Central memory CD8-positive, alpha-beta T cell (primary cell): ENCODE data around the gene AZIN2.

Experiments
- ATAC-seq: fragments of 150-1000 bp; cut with Tn5 transposase; replicated peaks from 2 replicates; pipeline ENCODE4 v1.10.0; 2022; ENCODE audit warnings: mild to moderate bottlenecking, moderate FRiP score, moderate number of reproducible peaks; ENCODE audit not compliant: poor library complexity, severe bottlenecking; ENCODE audit errors: extremely low read depth
- DNase-seq, 2 donors: peaks; one replicate each; pipeline ENCODE4 v3.0.0; 2021; ENCODE audit warnings: low spot score in 2 of 2
- H3K27ac Mint-ChIP-seq: one replicate; pipeline ENCODE4 v1.8.0; 2022; ENCODE audit warnings: low read depth, mild to moderate bottlenecking, moderate library complexity, mixed read lengths
- H3K27me3 Mint-ChIP-seq: one replicate; pipeline ENCODE4 v1.8.0; 2022; ENCODE audit warnings: mixed read lengths
- H3K36me3 Mint-ChIP-seq: one replicate; pipeline ENCODE4 v1.8.0; 2022; ENCODE audit warnings: mild to moderate bottlenecking, moderate library complexity, mixed read lengths; ENCODE audit not compliant: insufficient read depth
- H3K4me1 Mint-ChIP-seq: one replicate; pipeline ENCODE4 v1.8.0; 2022; ENCODE audit warnings: mixed read lengths
- H3K4me3 Mint-ChIP-seq: one replicate; pipeline ENCODE4 v1.8.0; 2022; ENCODE audit warnings: mild to moderate bottlenecking, moderate library complexity, mixed read lengths
- H3K9me3 Mint-ChIP-seq: one replicate; pipeline ENCODE4 v1.8.0; 2022; ENCODE audit warnings: mixed read lengths

Gene AZIN2

DNA sequence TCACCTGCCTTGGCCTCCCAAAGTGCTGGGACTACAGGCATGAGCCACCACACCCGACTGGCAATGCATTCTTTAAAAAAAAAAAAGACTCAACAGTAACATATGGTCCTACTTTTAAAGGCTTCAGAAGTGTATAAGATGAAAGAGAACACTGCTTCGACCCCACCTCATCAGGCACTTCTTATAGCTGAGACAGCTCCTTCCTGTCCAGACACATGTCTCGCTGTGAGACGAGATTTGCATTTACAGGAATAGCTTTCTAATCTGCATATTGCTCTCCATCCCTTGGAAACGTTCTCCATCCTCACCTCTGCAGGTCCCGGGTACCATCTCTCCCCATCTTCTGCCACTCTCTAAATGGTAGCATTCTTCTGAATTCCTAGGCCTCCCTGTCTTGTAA, 6.7 kb downstream of the AZIN2 start:
- DNase-seq (no peak), ATAC-seq (no peak)
- no peaks in the 10 kb centered on the region for H3K27me3 Mint-ChIP-seq
- peak overlapping the region; percentile 78 for H3K27ac Mint-ChIP-seq
- peaks cover 1% of the 10 kb centered on the region for H3K36me3 Mint-ChIP-seq
- H3K4me3 Mint-ChIP-seq = no peak overlapping the region
- peaks cover 30% of the 10 kb centered on the region for H3K4me1 Mint-ChIP-seq
- no peaks in the 10 kb centered on the region for H3K9me3 Mint-ChIP-seq

DNA sequence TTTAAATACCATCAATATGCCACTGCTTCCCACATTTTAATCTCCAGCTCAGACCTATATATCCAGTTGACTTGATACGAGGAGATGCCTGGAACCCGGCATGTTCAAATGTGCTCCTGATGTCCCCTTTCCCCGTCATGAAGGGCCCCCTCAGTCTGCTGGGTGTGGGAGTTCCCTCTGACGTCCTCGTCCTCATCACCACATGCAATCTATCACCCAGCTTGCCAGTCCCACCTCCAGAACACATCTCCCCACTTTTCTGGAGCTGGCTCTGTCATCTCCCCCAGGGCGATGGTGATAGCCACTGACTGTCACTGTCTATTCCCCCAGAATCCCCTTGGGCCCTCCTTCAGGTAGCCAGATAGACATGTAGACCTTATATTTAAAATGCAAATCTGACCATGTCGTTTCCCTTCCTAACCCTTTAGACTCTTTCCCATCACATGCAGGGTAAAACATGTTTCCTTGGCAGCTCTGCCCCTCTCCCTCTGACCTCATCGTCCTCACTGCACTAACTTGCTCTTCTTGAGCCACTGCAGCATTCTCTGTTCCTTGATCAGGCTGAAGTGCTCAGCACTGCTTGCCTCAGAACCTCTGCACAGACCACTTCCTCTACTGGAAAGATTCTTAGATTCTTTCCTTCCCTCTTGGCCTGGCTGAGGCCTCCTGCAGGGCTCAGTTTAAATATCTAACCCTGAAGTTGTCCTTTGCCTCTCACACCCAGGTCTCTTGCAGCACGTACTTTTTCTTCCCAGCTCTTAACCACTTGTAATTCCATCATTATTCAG, 7.4 kb downstream of the AZIN2 start:
- Mint-ChIP-seq H3K27me3 (no peaks in the 10 kb centered on the region), H3K9me3 (no peaks in the 10 kb centered on the region), H3K4me3 (peak overlapping the region; percentile 0), H3K36me3 (no peaks in the 10 kb centered on the region), H3K27ac (peak overlapping the region; percentile 78), H3K4me1 (peaks cover 24% of the 10 kb centered on the region)
- no peak for DNase-seq
- peak; percentile 60 for ATAC-seq

DNA sequence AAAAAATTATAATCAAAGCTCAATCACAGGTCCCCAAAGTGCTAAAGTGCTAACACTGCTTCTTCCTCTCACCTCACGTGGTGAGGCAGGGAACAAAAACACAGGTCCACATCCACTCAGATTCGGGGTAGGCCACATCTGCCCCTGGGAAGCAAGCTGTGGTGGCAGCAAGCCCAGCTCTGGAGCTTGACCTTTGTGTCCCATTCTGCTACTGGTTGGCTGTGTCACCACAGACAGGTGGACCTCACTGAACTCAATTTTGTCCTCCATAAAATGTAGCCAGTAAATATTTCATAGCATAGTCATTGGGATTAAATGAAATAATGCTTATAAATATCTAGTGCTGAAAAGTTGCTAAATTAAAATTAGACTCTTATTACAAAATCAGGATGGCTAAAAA, 8.5 kb downstream of the AZIN2 start:
- no peak overlapping the region for H3K4me3 Mint-ChIP-seq
- peaks cover 20% of the 10 kb centered on the region for H3K4me1 Mint-ChIP-seq
- no peak for DNase-seq
- no peak for ATAC-seq
- H3K36me3 Mint-ChIP-seq = no peaks in the 10 kb centered on the region
- peak overlapping the region; percentile 32 for H3K27ac Mint-ChIP-seq
- H3K9me3 Mint-ChIP-seq = no peaks in the 10 kb centered on the region
- H3K27me3 Mint-ChIP-seq = no peaks in the 10 kb centered on the region

DNA sequence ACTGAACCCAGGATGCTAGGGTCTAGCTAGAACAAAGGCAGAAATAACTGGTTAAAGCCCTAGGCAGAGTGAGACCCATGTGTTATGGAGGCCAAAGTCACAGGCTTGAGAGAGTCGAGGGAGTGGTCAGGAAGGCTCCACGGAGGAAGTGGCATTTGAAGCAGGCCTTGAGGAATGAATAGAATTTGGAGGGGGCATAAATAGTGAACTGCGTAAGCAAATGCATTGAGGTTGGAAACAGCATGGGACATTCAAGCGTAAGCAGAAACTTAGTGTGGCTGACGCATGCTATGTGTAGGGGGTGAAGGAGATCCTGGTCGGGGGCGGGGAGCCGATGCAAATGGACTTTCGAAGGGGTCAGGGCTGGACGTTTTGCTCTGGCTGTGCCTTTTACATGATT, 11.5 kb downstream of the AZIN2 start:
- H3K36me3 Mint-ChIP-seq = no peaks in the 10 kb centered on the region
- H3K4me3 Mint-ChIP-seq = no peak overlapping the region
- H3K4me1 Mint-ChIP-seq = peaks cover 25% of the 10 kb centered on the region
- no peaks in the 10 kb centered on the region for H3K27me3 Mint-ChIP-seq
- ATAC-seq (no peak), DNase-seq (no peak)
- peak overlapping the region; percentile 49 for H3K27ac Mint-ChIP-seq
- no peaks in the 10 kb centered on the region for H3K9me3 Mint-ChIP-seq

DNA sequence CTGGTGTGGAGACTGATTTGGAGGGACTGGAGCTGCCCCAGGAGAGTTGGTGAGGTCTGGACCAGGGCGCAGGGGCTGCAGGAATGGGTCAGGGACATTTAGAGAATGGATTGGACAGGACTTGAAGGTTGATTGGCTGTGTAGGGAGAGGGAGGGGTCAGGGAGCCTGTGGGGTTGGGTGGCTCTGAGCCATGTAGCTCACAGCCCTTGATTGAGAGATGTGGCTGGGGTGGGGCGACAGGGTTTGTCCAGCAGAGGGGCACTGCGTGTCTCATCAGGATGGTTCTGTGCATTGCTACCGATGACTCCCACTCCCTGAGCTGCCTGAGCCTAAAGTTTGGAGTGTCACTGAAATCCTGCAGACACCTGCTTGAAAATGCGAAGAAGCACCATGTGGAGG, 12.1 kb downstream of the AZIN2 start:
- Mint-ChIP-seq H3K27ac (peak overlapping the region; percentile 49), H3K9me3 (no peaks in the 10 kb centered on the region), H3K4me3 (no peak overlapping the region), H3K4me1 (peaks cover 27% of the 10 kb centered on the region), H3K27me3 (no peaks in the 10 kb centered on the region), H3K36me3 (no peaks in the 10 kb centered on the region)
- no peak for DNase-seq
- ATAC-seq = no peak

DNA sequence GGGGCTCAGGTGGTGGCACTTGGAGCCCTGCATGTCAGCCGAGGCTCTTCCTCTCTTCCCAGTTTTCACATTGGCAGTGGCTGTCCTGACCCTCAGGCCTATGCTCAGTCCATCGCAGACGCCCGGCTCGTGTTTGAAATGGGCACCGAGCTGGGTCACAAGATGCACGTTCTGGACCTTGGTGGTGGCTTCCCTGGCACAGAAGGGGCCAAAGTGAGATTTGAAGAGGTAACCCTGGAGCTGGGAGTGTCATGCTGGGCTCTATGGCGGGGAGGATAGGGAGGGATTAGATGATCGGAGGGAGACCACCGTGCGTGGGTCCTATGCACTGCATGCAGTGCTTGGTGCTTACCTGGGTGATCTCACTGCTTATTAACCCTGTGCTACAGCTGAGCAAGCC, 13.5 kb downstream of the AZIN2 start:
- Mint-ChIP-seq H3K36me3 (peaks cover 8% of the 10 kb centered on the region), H3K4me1 (peaks cover 31% of the 10 kb centered on the region), H3K27ac (no peak overlapping the region), H3K9me3 (no peaks in the 10 kb centered on the region), H3K27me3 (no peaks in the 10 kb centered on the region), H3K4me3 (no peak overlapping the region)
- no peak for DNase-seq
- ATAC-seq = no peak

DNA sequence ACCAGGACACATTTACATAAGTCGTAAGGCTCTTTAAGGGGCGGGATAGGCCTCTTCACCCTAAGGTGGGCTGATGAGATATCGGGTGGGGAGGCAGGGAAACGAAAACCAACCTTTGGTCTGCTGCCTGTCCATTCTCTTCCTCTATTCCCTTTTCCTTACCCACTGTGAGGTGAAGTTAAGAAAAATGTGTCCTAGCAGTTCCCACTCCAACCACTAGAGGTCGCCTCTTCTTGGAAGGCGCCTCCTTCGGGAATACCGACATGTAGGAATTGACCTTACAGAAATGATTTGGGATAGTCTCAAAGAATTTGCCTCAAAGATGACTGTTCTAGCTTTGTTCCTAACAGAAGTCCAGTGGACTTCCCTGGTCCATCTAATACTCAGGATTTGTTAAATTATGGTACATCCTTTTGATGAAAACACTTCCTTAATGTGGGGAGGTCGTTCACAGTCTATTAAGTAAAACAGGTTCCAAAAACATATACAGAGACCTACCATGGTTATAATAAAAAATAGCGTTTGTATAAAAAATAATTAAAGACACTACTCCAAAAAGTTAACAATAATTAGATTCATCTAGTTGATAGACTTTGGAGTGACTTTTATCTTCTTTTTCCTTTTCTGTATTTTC, 14.1 kb downstream of the AZIN2 start:
- Mint-ChIP-seq H3K27ac (no peak overlapping the region), H3K9me3 (no peaks in the 10 kb centered on the region), H3K27me3 (no peaks in the 10 kb centered on the region), H3K4me1 (peaks cover 36% of the 10 kb centered on the region), H3K36me3 (peaks cover 11% of the 10 kb centered on the region), H3K4me3 (no peak overlapping the region)
- ATAC-seq = no peak
- DNase-seq = no peak

DNA sequence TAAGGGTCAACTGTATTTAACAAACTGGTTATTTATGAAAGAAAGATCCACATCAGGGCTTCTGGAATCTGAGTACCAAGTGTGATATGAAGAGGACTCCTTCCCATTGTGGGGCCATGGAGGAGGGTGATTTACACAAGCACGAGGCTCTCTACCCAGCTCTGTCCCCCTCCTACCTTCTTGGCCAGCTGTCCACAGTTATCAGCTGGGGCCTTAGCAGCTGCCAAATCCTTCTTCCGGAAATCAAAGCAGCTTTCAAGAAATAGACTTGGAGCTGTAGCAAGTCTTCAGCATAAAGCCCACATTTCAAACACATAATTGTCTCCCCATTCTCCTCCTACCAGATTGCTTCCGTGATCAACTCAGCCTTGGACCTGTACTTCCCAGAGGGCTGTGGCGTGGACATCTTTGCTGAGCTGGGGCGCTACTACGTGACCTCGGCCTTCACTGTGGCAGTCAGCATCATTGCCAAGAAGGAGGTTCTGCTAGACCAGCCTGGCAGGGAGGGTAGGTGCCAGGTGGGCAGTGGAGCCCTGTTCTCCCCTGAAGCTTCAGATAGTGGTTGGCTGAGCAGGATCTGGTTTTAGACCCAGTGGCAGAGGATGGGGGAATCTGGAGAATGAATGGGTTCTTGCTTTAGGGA, 15.5 kb downstream of the AZIN2 start:
- peak overlapping the region; percentile 80 for H3K27ac Mint-ChIP-seq
- H3K4me3 Mint-ChIP-seq = no peak overlapping the region
- no peaks in the 10 kb centered on the region for H3K9me3 Mint-ChIP-seq
- peaks cover 11% of the 10 kb centered on the region for H3K36me3 Mint-ChIP-seq
- peaks cover 43% of the 10 kb centered on the region for H3K4me1 Mint-ChIP-seq
- ATAC-seq = no peak
- H3K27me3 Mint-ChIP-seq = no peaks in the 10 kb centered on the region
- no peak for DNase-seq

DNA sequence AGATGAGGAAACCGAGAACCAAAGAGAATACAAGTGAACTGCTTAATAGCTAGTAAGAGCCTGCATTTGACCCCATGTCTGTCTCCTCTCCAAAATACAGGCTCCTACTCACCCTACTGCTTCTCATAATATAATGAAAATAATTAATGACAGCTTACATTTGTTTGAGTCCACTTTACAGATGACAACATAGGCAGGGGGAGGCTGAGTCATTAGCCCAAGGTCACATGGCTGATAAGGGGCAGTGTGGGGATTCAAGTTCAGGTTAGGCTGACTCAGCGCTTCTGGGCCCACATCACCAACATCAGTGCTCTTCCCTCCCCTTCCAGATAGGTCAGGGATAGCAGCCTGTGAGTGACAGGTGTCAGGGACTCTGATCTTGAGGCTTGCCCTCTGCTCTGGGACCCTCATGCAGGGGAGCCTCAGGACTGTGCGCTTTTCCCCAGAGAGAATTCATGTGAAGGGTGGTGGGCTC, 16.2 kb downstream of the AZIN2 start:
- no peak for DNase-seq
- Mint-ChIP-seq H3K36me3 (peaks cover 11% of the 10 kb centered on the region), H3K9me3 (no peaks in the 10 kb centered on the region), H3K4me3 (no peak overlapping the region), H3K27ac (peak overlapping the region; percentile 80), H3K4me1 (peaks cover 43% of the 10 kb centered on the region), H3K27me3 (no peaks in the 10 kb centered on the region)
- no peak for ATAC-seq

DNA sequence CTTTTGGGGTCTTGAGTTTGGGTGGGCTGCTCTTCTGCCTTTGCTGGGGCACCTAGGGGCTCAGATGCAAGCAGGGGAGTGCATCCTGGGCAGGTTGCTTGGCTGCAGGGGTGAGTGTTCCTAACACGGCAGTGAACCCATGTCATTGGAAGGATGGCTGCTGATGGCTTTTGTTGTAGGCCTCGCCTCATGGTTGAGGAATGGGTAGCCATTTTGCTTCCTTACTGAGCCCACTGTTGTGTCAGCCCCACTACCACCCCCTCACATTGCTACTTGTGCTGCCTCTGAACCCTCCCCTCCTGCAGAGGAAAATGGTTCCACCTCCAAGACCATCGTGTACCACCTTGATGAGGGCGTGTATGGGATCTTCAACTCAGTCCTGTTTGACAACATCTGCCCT, 16.8 kb downstream of the AZIN2 start:
- Mint-ChIP-seq H3K4me3 (no peak overlapping the region), H3K4me1 (peaks cover 49% of the 10 kb centered on the region), H3K9me3 (no peaks in the 10 kb centered on the region), H3K27ac (no peak overlapping the region), H3K36me3 (peaks cover 11% of the 10 kb centered on the region), H3K27me3 (no peaks in the 10 kb centered on the region)
- no peak for ATAC-seq
- DNase-seq = no peak

DNA sequence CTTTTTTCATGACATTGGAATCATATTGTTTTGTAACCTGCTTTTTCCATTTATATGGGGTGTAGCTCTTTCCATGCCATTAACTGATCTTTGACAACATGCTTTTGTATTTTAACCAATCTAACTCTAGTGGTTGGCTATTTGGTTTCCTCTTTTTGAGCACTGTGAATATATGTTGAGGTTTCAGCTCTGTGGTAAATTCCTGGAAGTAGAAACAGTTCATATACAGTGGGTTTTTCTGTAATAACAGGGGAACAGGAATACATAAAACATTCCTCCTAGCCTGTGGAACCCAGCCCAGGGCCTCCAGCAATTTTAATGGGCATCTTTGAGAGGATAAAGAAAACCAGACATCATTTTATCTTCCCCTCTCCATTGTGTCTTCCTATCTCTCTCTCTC, 17.4 kb downstream of the AZIN2 start:
- peak overlapping the region; percentile 77 for H3K4me3 Mint-ChIP-seq
- no peak for DNase-seq
- H3K27me3 Mint-ChIP-seq = no peaks in the 10 kb centered on the region
- no peaks in the 10 kb centered on the region for H3K9me3 Mint-ChIP-seq
- no peak for ATAC-seq
- peak overlapping the region; percentile 85 for H3K27ac Mint-ChIP-seq
- peaks cover 11% of the 10 kb centered on the region for H3K36me3 Mint-ChIP-seq
- H3K4me1 Mint-ChIP-seq = peaks cover 51% of the 10 kb centered on the region

DNA sequence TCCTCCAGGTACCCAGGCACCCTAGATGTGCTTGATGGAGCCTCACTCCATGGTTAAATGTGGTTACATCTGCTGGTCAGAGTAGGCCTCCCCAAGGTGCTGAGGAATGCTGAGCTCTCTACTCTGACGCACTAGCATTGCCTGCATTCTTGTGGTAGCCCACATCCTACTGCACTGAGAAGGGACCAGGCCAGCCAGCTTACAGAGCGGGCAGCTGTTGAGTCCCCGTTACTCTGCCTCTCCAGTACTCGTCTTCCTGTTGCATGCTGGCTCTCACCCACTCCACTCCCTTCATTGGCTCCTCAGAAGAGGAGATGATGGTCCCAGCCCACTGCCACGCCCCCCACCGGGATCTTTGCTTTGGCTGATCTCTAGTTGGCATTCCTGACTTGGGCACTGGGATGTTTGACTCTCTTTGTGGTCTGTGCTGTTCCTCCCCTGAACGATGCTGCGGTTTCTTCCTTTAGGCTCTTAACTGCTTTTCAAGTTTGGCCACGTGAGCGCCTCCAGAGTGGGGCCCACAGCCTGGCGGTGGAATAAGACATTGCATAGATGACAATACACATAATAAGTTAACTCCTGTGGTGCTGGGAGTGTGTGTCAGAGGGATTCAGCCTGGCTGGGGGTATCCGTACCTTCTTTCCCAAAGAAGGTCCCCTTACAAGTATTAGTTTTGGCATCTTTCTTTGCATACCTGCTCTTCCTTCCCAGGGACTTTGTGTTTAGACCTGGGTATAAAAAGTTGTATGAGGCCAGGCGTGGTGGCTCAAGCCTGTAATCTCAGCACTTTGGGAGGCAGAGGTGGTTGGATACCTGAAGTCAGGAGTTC, 18.6 kb downstream of the AZIN2 start:
- no peaks in the 10 kb centered on the region for H3K27me3 Mint-ChIP-seq
- peaks cover 51% of the 10 kb centered on the region for H3K4me1 Mint-ChIP-seq
- H3K36me3 Mint-ChIP-seq = peaks cover 11% of the 10 kb centered on the region
- H3K27ac Mint-ChIP-seq = peak overlapping the region; percentile 85
- DNase-seq = peak; percentile 60 to 75
- peak overlapping the region; percentile 77 for H3K4me3 Mint-ChIP-seq
- H3K9me3 Mint-ChIP-seq = no peaks in the 10 kb centered on the region
- peak; percentile 96 for ATAC-seq
